ENCODE data around the gene SMARCA2.

DNA sequence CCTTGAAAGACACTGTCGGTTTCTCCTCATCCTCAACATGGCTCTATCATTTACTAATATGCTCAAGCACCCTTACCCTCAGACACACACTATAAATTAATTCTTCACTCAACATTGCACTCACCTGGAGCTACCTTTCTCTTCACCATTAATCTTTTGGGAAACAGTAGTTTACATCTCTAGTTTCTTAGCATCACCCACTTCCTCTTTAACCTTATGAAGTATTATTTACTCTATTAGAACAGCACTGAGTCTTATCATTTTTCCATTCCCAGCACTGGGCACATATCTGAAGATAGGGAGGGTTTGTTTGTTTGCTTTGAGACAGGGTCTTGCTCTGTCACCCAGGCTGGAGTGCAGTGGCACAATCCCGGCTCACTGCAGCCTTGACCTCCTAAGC, 213.5 kb downstream of the SMARCA2 start:
- TF ChIP-seq CBFB (IDR thresholded peaks at IDR 0.05; ENCODE audit: low read depth) (no peak), TAF1 (IDR thresholded peaks at IDR 0.05; ENCODE audit: borderline replicate concordance, low read depth, low read length) (no peak), BCL11A (IDR thresholded peaks at IDR 0.05; ENCODE audit: low read depth, low read length) (no peak), SIN3A (IDR thresholded peaks at IDR 0.05; ENCODE audit: low read depth, low read length) (no peak), IRF4 (IDR thresholded peaks at IDR 0.05; ENCODE audit: low read depth, low read length) (no peak), EP300 (IDR thresholded peaks at IDR 0.05; ENCODE audit: borderline replicate concordance in 1 of 2, control insufficient read depth in 1 of 2, low read depth in 2 of 2, low read length in 2 of 2) (no peak), CEBPB (IDR thresholded peaks at IDR 0.05; ENCODE audit: borderline replicate concordance in 1 of 2, low read depth in 2 of 2, low read length in 2 of 2) (no peak), CHD4 (IDR thresholded peaks at IDR 0.05) (no peak)
- TF ChIP-seq, protein P1, sequence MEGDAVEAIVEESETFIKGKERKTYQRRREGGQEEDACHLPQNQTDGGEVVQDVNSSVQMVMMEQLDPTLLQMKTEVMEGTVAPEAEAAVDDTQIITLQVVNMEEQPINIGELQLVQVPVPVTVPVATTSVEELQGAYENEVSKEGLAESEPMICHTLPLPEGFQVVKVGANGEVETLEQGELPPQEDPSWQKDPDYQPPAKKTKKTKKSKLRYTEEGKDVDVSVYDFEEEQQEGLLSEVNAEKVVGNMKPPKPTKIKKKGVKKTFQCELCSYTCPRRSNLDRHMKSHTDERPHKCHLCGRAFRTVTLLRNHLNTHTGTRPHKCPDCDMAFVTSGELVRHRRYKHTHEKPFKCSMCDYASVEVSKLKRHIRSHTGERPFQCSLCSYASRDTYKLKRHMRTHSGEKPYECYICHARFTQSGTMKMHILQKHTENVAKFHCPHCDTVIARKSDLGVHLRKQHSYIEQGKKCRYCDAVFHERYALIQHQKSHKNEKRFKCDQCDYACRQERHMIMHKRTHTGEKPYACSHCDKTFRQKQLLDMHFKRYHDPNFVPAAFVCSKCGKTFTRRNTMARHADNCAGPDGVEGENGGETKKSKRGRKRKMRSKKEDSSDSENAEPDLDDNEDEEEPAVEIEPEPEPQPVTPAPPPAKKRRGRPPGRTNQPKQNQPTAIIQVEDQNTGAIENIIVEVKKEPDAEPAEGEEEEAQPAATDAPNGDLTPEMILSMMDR (IDR thresholded peaks at IDR 0.05 in 2 of 3, conservative IDR thresholded peaks at IDR 0.05 in 1 of 3; ENCODE audit: control insufficient read depth in 2 of 3, extremely low read depth in 1 of 3, insufficient read depth in 1 of 3, low read depth in 3 of 3, low read length in 3 of 3): no peak
- TF ChIP-seq, protein P2, sequence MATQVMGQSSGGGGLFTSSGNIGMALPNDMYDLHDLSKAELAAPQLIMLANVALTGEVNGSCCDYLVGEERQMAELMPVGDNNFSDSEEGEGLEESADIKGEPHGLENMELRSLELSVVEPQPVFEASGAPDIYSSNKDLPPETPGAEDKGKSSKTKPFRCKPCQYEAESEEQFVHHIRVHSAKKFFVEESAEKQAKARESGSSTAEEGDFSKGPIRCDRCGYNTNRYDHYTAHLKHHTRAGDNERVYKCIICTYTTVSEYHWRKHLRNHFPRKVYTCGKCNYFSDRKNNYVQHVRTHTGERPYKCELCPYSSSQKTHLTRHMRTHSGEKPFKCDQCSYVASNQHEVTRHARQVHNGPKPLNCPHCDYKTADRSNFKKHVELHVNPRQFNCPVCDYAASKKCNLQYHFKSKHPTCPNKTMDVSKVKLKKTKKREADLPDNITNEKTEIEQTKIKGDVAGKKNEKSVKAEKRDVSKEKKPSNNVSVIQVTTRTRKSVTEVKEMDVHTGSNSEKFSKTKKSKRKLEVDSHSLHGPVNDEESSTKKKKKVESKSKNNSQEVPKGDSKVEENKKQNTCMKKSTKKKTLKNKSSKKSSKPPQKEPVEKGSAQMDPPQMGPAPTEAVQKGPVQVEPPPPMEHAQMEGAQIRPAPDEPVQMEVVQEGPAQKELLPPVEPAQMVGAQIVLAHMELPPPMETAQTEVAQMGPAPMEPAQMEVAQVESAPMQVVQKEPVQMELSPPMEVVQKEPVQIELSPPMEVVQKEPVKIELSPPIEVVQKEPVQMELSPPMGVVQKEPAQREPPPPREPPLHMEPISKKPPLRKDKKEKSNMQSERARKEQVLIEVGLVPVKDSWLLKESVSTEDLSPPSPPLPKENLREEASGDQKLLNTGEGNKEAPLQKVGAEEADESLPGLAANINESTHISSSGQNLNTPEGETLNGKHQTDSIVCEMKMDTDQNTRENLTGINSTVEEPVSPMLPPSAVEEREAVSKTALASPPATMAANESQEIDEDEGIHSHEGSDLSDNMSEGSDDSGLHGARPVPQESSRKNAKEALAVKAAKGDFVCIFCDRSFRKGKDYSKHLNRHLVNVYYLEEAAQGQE (IDR thresholded peaks at IDR 0.05; ENCODE audit: low read depth, low read length): no peak

Measured in GM12878 (cell line).